CD4-positive, alpha-beta T cell treated with Interferon alpha-2 for 1 hour (primary cell): ENCODE measurements around the gene FAM210A.
A peak's percentile ranks its signal among the peaks of the same experiment; 100 is the strongest.

Source experiments
- DNase-seq, 2 donors: peaks; one replicate each; pipeline ENCODE4 v3.0.0-alpha.2; 2020 to 2022

Gene FAM210A

DNA sequence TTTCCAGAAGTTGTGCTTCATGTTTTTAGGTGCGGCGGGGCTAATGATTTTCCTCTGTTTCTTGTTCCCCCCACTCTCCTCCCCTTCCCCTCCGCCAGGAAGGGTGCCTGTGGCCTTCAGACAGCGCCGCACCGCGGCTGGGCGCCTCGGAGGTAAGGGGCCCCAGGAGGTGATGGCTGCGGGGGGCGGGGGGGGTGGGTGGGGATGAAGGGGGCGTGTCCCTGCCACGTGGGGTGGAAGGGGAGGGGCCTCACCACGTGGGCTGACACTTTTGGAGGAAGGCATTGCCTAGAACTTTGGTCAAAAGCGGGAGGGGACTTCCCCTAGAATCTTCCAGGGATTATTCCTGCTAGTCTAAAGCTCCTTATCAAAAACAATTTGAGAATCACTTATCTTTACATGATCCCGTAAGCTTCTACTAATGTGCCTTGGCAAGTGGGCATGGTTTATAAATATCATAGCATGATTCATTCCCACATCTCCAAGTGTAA, 83.1 kb downstream of the FAM210A start:
- no peak for DNase-seq

- DNase-seq, result no peak
Observed at GRCh38 chr18:13642440-13642827, 83.9 kb downstream of the FAM210A start.

DNA sequence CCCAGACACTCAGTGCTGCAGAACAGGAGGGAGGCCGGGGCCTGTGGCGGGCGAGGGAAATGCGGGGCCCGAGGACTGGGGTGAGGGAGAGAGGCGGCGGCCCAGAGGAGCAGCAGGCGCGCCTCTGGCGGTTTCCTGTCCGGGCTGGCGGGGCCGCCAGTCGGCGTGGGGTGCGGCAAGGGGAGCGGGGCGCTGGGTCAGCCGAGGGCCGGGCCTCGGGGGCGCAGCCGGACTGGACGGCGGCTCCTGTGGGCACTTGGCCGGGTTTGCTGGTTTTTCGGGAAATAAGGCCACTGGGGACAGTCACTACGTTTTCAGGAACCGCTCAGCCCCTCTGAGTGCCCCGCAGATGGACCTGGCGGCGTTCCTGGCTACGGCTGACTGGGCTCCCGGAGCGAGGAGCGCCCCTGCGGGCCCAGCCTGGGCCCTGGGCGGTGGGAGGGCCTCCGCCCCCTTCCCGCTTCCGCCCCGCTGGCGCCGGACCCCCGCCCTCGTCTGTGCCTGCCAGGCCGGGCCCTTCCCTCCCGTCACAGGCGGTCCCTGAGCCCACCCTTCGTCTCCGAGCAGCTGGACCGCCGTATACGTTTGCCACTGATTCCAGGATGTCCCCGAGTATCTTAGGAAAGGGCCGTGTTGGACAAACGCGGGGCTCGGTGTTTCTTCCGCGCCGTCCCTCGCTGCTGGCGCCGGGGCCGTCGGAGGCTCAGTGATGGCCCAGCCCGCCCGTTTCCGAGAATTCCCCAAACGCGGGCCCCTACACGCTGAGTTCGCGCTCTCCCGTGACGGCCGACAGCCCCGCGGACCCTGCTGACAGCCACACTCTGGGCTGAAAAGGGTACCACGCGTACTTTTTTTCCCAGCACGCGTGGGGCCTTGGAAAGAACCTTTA, 84.6 kb downstream of the FAM210A start:
- no peak for DNase-seq

DNA sequence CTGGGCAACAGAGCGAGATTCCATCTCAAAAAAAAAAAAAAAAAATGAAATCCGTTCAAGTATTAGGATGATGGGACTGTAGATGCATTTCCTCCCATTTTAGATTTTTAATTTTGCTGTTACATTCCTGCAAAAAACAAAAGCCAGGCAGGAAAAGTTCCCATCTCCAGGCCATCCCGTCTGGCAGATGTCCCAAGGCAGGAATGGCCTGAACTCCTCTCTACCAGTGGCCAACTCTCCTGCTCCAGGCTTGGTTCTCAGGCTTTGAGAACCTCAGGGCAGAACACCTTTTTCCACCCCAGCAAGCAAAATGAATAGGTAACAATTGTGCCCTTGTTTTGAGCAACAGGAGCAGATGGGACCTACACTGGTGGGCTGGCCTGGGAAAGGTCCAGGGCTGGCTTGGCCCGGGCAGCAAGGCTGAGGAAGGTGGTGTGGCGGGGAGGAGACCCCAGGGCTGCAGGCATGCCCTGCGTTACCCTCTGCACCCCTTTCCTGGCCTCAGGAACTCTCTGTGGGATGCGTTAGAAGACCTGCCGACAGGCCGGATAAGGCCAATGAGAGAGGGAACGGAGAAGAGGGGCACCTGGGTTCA, 86.0 kb downstream of the FAM210A start:
- DNase-seq, result no peak

DNA sequence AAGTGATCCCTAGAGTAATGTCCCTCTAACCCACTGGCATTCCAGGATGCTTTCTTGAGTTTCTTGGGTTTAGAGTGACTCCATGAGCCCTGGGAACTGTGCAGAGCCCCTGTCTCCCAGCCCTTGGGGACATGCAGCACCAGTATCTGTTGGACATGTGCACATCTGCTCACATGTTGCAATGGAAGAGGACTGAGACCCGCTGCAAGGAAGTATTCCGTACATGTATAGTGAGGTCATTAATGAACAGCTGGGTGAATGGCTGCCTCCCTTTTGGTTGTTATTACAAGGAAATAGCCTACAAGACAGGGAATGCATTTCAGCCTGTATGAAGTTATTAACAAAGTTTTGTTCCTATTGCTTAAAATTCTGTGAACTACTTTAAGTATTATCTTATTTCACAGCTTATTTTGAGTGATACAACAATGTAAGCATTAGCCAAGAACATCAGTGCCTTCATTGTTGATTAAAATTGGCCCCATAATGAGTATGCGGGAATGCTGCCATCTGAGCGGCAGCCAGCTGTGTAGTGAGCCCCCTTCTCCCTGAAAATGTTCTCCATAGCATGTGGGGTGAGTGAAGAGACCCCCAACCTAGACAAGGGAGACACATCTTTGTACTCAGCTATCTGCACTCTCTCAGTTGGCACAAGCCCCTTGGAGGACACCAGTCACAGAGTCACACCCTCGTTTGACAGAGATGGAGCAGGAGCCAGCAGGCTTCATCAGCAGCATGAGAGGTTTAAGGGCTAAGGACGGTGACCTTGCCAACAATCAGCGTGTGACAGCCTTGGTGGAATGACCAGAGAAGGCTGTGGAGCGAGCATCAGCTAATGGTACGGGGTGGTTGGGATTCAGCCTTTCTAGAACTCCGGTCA, 87.4 kb downstream of the FAM210A start:
- DNase-seq, result no peak

GRCh38 chr18:13635046-13635445, 91.3 kb downstream of the FAM210A start:
- no peak for DNase-seq

- no peak for DNase-seq
Observed at GRCh38 chr18:13633700-13634099, 92.7 kb downstream of the FAM210A start.

- no peak for DNase-seq
Observed at GRCh38 chr18:13630716-13631268, 95.6 kb downstream of the FAM210A start.

DNA sequence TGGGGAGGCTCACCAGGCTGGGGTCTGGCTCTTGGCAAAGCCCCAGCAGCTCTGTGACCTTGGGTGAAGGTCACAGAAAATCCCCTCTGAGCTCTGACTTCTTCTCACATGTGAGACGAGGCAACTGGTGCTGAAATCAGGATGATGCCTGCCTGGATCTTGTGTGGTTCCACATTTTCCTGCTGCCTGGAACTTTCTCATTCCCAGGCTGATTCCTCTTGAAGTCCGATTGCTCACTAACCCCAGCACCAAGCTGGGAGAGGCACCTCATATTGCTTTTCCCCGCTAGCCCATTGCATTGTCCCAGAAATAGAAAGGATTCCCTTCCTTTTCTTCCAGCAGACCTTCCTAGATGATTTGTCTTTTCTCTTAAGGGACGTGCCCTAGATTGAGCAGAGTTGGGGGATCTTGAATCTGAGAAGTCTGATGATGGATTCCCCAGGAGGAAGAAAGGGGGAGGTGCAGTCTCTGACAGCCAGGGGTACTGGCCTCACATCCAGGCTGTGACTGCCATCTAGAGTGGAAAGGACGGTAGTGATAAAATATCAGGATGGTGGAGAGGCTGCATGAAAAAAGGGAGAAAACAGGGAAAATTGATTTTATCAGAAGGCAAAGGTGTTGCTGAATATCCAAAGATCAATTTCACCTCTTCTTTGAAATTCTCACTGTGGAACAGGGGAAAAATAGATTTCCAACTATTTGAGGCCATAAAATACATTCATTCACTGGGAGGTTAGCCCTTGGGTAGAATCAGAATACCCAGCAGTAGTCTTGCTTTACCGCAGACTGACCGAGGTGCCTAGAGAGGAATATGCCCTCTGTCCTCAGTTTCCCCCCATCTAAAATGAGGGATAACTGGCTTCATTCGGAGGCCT, 96.3 kb downstream of the FAM210A start:
- DNase-seq, result peak; percentile 59 to 61

DNA sequence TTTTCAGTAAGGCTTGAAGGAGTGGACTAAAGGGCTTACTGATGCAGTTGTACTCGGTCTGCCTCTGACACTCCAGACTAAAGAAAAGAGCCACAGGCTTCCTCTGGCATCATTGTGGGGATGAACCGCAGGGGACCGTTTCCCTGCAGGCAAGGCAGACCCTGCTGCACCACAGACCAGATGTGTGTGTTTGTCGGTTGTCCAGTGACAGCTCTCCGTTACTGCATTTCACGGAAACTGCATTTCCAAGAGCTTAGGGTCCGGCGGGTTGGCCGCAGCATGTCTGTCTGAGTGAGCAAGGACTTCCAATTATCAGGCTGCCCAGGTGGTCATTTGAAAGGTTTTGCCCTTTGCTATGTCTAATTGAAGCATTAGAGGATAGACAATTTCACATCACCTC, 98.1 kb downstream of the FAM210A start:
- no peak for DNase-seq

- DNase-seq, result no peak
Observed at GRCh38 chr18:13627639-13628038, 98.7 kb downstream of the FAM210A start.

GRCh38 chr18:13626544-13626908, 99.8 kb downstream of the FAM210A start:
- no peak for DNase-seq

- no peak for DNase-seq
Observed at GRCh38 chr18:13625843-13626543, 100.4 kb downstream of the FAM210A start.

GRCh38 chr18:13625355-13625754, 101.0 kb downstream of the FAM210A start:
- DNase-seq, result no peak

DNA sequence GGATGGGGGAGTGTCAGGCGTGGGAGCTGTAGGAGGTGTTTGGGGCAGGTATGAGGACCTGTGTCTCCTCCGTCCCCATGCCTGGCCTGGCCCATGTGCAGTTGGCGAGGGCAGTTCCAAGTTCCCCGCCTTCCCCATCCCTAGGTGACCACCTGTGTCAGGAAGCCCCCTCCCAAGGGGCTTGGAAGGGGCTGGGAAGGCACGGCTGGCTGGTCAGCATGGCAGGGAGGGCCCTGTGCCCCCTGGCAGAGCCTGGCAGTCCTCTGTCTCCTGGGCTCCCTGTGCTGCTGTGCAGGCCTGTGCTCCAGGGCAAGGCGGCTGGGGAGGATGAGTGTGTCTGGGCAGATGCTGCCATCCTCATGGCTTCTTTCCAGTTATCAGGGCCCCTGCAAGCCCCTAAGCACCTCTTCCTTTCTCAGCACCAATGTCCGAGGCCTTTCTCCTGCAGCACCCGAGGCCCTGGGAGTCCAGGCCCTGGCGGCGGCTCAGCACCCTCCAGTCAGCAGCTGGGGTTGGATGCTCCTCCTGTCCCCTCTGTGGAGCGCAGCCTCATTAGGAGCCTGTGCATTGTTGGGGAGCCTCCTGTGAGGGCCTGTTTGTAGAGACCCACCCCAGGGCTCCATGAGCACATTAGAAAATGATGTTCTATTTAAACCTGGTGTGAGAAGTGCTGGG, 101.7 kb downstream of the FAM210A start:
- DNase-seq, result no peak

- DNase-seq, result no peak
Observed at GRCh38 chr18:13623871-13624270, 102.5 kb downstream of the FAM210A start.

DNA sequence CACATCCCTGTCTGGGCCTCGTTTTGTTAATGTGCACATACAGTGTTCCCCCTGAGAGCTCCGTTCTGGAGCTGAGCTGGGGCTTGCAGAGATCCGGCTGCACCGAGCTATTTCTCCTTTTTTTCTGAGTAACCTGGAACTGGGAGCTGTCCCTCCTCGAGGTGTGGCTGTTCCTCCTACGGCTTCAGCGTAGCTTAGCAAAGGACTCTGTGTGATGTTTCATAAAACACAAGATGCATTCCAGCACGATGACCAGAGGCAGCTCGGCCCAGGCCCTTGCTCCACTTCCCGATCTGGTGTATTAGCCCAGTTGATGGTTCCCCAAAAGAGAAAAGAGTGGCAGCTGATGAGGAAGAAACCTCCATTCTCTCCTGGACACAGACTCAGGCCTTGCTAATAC, 103.0 kb downstream of the FAM210A start:
- DNase-seq, result no peak

DNA sequence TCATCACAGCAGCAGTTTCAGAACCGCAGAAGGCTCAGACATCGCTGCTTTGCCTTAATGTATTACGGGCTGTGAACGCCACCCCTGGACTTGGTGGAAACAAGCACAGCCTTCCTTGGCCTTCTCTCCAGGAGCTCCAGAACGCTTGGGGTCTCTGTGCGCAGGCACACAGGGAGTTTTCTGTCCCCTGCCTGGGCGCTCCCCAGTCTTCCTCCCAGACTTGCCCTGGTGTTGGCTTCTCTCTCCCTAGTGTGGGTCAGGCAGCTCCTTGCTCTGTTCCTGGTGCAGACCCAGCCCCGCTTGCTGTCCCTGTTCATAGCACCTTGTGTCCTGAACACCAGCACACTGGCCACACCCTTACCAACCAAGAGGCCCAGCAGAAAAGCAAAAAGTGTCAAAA, 103.6 kb downstream of the FAM210A start:
- no peak for DNase-seq

DNA sequence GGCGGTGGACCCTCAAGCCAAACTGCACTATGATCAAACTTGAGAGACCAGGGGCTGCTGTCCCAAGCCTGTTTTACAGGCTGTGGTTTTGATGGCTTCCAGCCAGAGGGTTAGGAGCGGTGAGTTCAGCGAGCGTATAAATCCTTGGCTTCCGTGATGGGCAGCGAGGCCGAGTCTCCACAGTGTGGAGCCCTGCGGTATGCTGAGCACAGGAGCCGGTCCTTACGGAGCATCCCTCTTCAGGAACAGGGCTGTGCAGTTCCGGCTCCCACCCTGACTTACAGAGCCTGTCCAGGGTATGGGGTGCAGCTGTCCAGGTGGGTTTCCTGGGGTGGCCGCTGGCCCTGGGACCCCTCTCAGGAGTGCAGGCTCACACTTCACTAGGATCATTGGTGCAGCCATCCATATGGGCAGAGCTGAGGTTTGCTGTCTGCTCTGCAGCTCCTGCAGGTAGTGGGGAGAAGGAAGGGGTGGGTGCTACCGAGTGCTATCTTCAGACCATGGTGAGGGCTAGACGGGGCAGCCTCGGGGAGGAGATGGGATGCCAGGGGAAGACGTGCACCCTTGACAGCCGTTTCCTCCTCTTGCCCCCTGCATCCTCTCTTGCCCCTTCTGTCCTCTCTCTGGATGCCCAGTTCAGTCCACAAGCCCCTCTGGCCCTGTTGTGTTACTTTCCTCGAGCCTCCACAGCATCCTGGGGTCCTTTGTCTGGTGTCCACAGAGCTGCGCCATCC, 104.3 kb downstream of the FAM210A start:
- DNase-seq, result no peak

DNA sequence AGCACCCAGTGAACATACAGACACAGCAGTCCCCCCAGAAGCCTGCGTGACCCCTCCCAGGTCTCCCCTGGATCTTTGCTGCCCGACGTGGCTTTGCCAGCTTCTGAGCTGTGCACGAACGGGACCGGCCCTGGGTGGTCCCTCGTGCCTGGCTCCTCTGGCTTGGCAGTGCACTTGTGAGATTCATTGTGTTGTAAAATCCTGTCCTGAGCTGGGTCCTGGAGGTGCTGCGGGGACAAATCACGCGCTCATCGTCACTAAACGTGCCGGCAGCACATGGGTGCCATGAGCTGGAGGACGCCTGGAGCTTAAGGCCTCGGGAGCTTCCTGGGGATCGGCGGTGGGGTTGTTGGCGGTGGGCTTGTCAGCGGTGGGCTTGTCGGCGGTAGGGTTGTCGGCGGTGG, 104.9 kb downstream of the FAM210A start:
- no peak for DNase-seq
